ENCODE measurements around the gene SLX1A. TPM values are rescaled to one million over a fixed set of nuclear protein-coding genes. Genes with fewer than 3 reads are reported as not detected.

Gene SLX1A
- total and polyA plus RNA-seq, 3 experiments from 2014 or later = 63.6 to 70.9 (median 68.8) TPM

GRCh38 chr16:30184891-30185682, 8.6 kb upstream of the SLX1A start:
- H3K9me3 Mint-ChIP-seq = peaks cover 0 to 2% (median 0%) of the 10 kb centered on the region in 5 donors
- H3K9me3 ChIP-seq (ENCODE audit: low read length) = no peaks in the 10 kb centered on the region
- H3K27ac ChIP-seq (ENCODE audit: low read depth, low read length) = peak overlapping the region; percentile 71
- peaks cover 0 to 14% of the 10 kb centered on the region in 2 donors for H3K27me3 Mint-ChIP-seq
- peaks cover 25 to 43% (median 34%) of the 10 kb centered on the region in 3 donors for H3K4me1 Mint-ChIP-seq
- H3K36me3 ChIP-seq (ENCODE audit: insufficient read depth, low read length) = peaks cover 35% of the 10 kb centered on the region
- H3K36me3 Mint-ChIP-seq = peaks cover 12 to 43% (median 18%) of the 10 kb centered on the region in 3 donors
- H3K27ac Mint-ChIP-seq = peak overlapping the region; percentile 93 to 100 (median 96)
- DNase-seq = peak in 2 of 5 donors; percentile 20 to 27
- ChIA-PET POLR2A (interaction anchor here (0.9 to 6.2 kb wide), 9 partner anchors 13 to 485 kb away, joined by 3 to 86 read pairs (median 4); partner anchors contain the start of genes ALDOA, PAGR1, TBC1D10B and TBX6), CTCF (interaction anchor here (1.2 to 3.5 kb wide), 8 partner anchors 33 to 224 kb away, joined by 3 to 34 read pairs (median 6); partner anchors contain the start of gene TBX6)
- peak overlapping the region; percentile 94 to 100 (median 98) for H3K4me3 Mint-ChIP-seq
- H3K4me3 ChIP-seq (ENCODE audit: low read length) = peak overlapping the region; percentile 99
- no peaks in the 10 kb centered on the region for H3K27me3 ChIP-seq (ENCODE audit: insufficient read depth, low read length, poor library complexity, severe bottlenecking)
- H3K4me1 ChIP-seq (ENCODE audit: insufficient read depth, low read length) = peaks cover 33% of the 10 kb centered on the region

GRCh38 chr16:30185683-30186421, 7.8 kb upstream of the SLX1A start:
- peak; percentile 72 to 93 (median 91) for DNase-seq
- peak overlapping the region; percentile 92 to 100 (median 96) for H3K27ac Mint-ChIP-seq
- Histone ChIP-seq H3K9me3 (ENCODE audit: low read length) (no peaks in the 10 kb centered on the region), H3K4me3 (ENCODE audit: low read length) (peak overlapping the region; percentile 99), H3K4me1 (ENCODE audit: insufficient read depth, low read length) (peaks cover 33% of the 10 kb centered on the region), H3K27ac (ENCODE audit: low read depth, low read length) (peak overlapping the region; percentile 71), H3K36me3 (ENCODE audit: insufficient read depth, low read length) (peaks cover 35% of the 10 kb centered on the region), H3K27me3 (ENCODE audit: insufficient read depth, low read length, poor library complexity, severe bottlenecking) (no peaks in the 10 kb centered on the region)
- ChIA-PET CTCF (interaction anchor here (0.8 to 3.5 kb wide), 10 partner anchors 34 to 223 kb away, joined by 3 to 34 read pairs (median 5); partner anchors contain the start of gene TBX6), POLR2A (interaction anchor here (0.5 to 6.2 kb wide), 14 partner anchors 8 to 562 kb away, joined by 3 to 86 read pairs (median 3); partner anchors contain the start of genes ALDOA, PAGR1, TBC1D10B and TBX6)
- H3K27me3 Mint-ChIP-seq = peaks cover 0 to 14% of the 10 kb centered on the region in 2 donors
- H3K4me1 Mint-ChIP-seq = peaks cover 25 to 39% (median 34%) of the 10 kb centered on the region in 3 donors
- peaks cover 0 to 2% (median 0%) of the 10 kb centered on the region in 5 donors for H3K9me3 Mint-ChIP-seq
- H3K36me3 Mint-ChIP-seq = peaks cover 12 to 43% (median 18%) of the 10 kb centered on the region in 3 donors
- H3K4me3 Mint-ChIP-seq = peak overlapping the region; percentile 94 to 100 (median 98)

DNA sequence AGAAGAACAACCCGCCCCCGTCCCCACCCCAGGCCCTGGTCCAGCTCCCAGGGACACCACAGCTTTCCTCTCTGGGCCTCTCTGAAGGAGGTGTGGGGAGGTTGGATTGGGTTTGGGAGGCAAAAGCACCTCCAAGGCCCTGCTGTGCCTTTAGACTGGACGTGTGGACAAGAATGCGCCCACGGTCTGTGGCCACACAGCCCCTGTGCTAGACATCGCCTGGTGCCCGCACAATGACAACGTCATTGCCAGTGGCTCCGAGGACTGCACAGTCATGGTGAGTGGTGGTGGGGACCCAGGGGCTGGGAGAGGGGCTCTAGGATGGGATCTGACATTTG, 7.3 kb upstream of the SLX1A start:
- peak overlapping the region; percentile 93 to 100 (median 96) for H3K27ac Mint-ChIP-seq
- H3K4me1 ChIP-seq (ENCODE audit: insufficient read depth, low read length) = peaks cover 33% of the 10 kb centered on the region
- peaks cover 0 to 2% (median 0%) of the 10 kb centered on the region in 5 donors for H3K9me3 Mint-ChIP-seq
- H3K4me3 Mint-ChIP-seq = peak overlapping the region; percentile 94 to 100 (median 98)
- ChIA-PET CTCF (interaction anchor here (0.8 to 3.5 kb wide), 10 partner anchors 44 to 231 kb away, joined by 3 to 34 read pairs (median 5); partner anchors contain the start of genes TBX6 and YPEL3), POLR2A (interaction anchor here (0.5 to 6.2 kb wide), 14 partner anchors 9 to 561 kb away, joined by 3 to 86 read pairs (median 4); partner anchors contain the start of genes ALDOA, TBC1D10B, TBX6 and YPEL3)
- peaks cover 25 to 36% (median 31%) of the 10 kb centered on the region in 3 donors for H3K4me1 Mint-ChIP-seq
- H3K27me3 Mint-ChIP-seq = peaks cover 0 to 14% of the 10 kb centered on the region in 2 donors
- H3K27me3 ChIP-seq (ENCODE audit: insufficient read depth, low read length, poor library complexity, severe bottlenecking) = no peaks in the 10 kb centered on the region
- peak overlapping the region; percentile 71 for H3K27ac ChIP-seq (ENCODE audit: low read depth, low read length)
- H3K4me3 ChIP-seq (ENCODE audit: low read length) = peak overlapping the region; percentile 99
- H3K36me3 ChIP-seq (ENCODE audit: insufficient read depth, low read length) = peaks cover 35% of the 10 kb centered on the region
- H3K36me3 Mint-ChIP-seq = peaks cover 12 to 43% (median 18%) of the 10 kb centered on the region in 3 donors
- H3K9me3 ChIP-seq (ENCODE audit: low read length) = no peaks in the 10 kb centered on the region
- DNase-seq = no peak

DNA sequence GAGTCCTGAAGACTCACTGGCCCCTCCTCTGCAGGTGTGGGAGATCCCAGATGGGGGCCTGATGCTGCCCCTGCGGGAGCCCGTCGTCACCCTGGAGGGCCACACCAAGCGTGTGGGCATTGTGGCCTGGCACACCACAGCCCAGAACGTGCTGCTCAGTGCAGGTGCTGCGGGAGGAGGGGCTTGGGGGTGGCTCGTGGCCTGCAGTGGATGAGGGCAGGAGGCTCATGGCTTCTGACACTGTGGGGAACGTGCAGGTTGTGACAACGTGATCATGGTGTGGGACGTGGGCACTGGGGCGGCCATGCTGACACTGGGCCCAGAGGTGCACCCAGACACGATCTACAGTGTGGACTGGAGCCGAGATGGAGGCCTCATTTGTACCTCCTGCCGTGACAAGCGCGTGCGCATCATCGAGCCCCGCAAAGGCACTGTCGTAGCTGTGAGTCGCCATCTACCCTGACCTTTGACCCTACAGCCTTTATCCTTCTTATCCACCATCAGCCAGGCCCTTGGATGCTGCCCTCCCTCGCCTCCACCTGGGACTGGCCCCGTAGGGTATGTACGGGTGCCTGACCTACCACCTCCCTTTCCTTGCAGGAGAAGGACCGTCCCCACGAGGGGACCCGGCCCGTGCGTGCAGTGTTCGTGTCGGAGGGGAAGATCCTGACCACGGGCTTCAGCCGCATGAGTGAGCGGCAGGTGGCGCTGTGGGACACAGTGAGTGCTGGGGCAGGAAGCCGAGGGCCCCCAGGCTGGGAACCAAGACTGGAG, 6.7 kb upstream of the SLX1A start:
- H3K36me3 Mint-ChIP-seq = peaks cover 12 to 43% (median 18%) of the 10 kb centered on the region in 3 donors
- POLR2A ChIA-PET = interaction anchor here (0.6 to 6.2 kb wide), 7 partner anchors 10 to 121 kb away, joined by 5 to 86 read pairs (median 11); partner anchors contain the start of genes ALDOA, TBX6 and YPEL3
- peaks cover 24 to 35% (median 30%) of the 10 kb centered on the region in 3 donors for H3K4me1 Mint-ChIP-seq
- CTCF ChIA-PET = interaction anchor here (1.4 to 3.5 kb wide), 9 partner anchors 44 to 231 kb away, joined by 3 to 34 read pairs (median 6); partner anchors contain the start of genes TBX6 and YPEL3
- H3K27me3 ChIP-seq (ENCODE audit: insufficient read depth, low read length, poor library complexity, severe bottlenecking) = no peaks in the 10 kb centered on the region
- DNase-seq = peak; percentile 83 to 91 (median 87)
- peaks cover 35% of the 10 kb centered on the region for H3K36me3 ChIP-seq (ENCODE audit: insufficient read depth, low read length)
- peak overlapping the region; percentile 71 for H3K27ac ChIP-seq (ENCODE audit: low read depth, low read length)
- no peaks in the 10 kb centered on the region for H3K9me3 ChIP-seq (ENCODE audit: low read length)
- H3K27me3 Mint-ChIP-seq = peaks cover 0 to 14% of the 10 kb centered on the region in 2 donors
- peak overlapping the region; percentile 93 to 100 (median 96) for H3K27ac Mint-ChIP-seq
- H3K4me3 ChIP-seq (ENCODE audit: low read length) = peak overlapping the region; percentile 99
- peaks cover 31% of the 10 kb centered on the region for H3K4me1 ChIP-seq (ENCODE audit: insufficient read depth, low read length)
- H3K4me3 Mint-ChIP-seq = peak overlapping the region; percentile 94 to 100 (median 98)
- peaks cover 0 to 2% (median 0%) of the 10 kb centered on the region in 5 donors for H3K9me3 Mint-ChIP-seq

GRCh38 chr16:30187556-30187865, 6.2 kb upstream of the SLX1A start:
- peak overlapping the region; percentile 99 for H3K4me3 ChIP-seq (ENCODE audit: low read length)
- Mint-ChIP-seq H3K4me3 (peak overlapping the region; percentile 94 to 100 (median 98)), H3K27ac (peak overlapping the region; percentile 93 to 100 (median 96)), H3K27me3 (peaks cover 0 to 14% of the 10 kb centered on the region in 2 donors), H3K36me3 (peaks cover 12 to 43% (median 18%) of the 10 kb centered on the region in 3 donors), H3K9me3 (peaks cover 0 to 2% (median 0%) of the 10 kb centered on the region in 5 donors), H3K4me1 (peaks cover 18 to 29% (median 24%) of the 10 kb centered on the region in 3 donors)
- peaks cover 26% of the 10 kb centered on the region for H3K4me1 ChIP-seq (ENCODE audit: insufficient read depth, low read length)
- no peaks in the 10 kb centered on the region for H3K9me3 ChIP-seq (ENCODE audit: low read length)
- H3K27me3 ChIP-seq (ENCODE audit: insufficient read depth, low read length, poor library complexity, severe bottlenecking) = no peaks in the 10 kb centered on the region
- DNase-seq = no peak
- peaks cover 35% of the 10 kb centered on the region for H3K36me3 ChIP-seq (ENCODE audit: insufficient read depth, low read length)
- CTCF ChIA-PET = interaction anchor here (1.4 to 3.5 kb wide), 4 partner anchors 45 to 230 kb away, joined by 3 to 34 read pairs (median 13); partner anchors contain the start of genes TBX6 and YPEL3
- H3K27ac ChIP-seq (ENCODE audit: low read depth, low read length) = no peak overlapping the region
- POLR2A ChIA-PET = interaction anchor here (0.6 to 6.2 kb wide), 4 partner anchors 44 to 97 kb away, joined by 6 to 86 read pairs (median 8); partner anchors contain the start of genes TBX6 and YPEL3

DNA sequence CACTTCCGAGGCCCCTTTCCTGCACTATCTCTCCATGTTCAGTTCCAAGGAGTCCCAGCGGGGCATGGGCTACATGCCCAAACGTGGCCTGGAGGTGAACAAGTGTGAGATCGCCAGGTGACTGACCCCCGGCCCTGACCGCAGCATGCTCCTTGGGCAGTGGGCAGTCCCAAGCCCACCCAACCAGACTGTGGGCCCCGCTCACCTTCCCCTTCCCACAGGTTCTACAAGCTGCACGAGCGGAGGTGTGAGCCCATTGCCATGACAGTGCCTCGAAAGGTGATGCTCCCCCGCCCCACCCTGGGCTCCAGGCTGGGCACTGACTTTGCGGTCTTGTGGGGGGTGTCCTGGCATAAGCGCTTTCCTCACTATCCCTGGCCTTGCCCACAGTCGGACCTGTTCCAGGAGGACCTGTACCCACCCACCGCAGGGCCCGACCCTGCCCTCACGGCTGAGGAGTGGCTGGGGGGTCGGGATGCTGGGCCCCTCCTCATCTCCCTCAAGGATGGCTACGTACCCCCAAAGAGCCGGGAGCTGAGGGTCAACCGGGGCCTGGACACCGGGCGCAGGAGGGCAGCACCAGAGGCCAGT, 5.6 kb upstream of the SLX1A start:
- H3K4me3 ChIP-seq (ENCODE audit: low read length) = no peak overlapping the region
- ChIA-PET POLR2A (interaction anchor here (2.0 to 6.2 kb wide), 3 partner anchors 45 to 94 kb away, joined by 6 to 86 read pairs (median 6); partner anchors contain the start of genes TBX6 and YPEL3), CTCF (interaction anchor here (1.4 to 3.5 kb wide), 4 partner anchors 45 to 230 kb away, joined by 3 to 34 read pairs (median 13); partner anchors contain the start of genes TBX6 and YPEL3)
- peaks cover 23% of the 10 kb centered on the region for H3K4me1 ChIP-seq (ENCODE audit: insufficient read depth, low read length)
- no peaks in the 10 kb centered on the region for H3K9me3 ChIP-seq (ENCODE audit: low read length)
- H3K27ac ChIP-seq (ENCODE audit: low read depth, low read length) = no peak overlapping the region
- Mint-ChIP-seq H3K27me3 (peaks cover 0 to 14% of the 10 kb centered on the region in 2 donors), H3K36me3 (peaks cover 12 to 43% (median 18%) of the 10 kb centered on the region in 3 donors), H3K9me3 (peaks cover 0 to 2% (median 0%) of the 10 kb centered on the region in 5 donors), H3K27ac (peak overlapping the region in 6 of 8 donors; percentile 17 to 100 (median 70)), H3K4me3 (peak overlapping the region in 6 of 7 donors; percentile 28 to 76 (median 50)), H3K4me1 (peaks cover 15 to 26% (median 23%) of the 10 kb centered on the region in 3 donors)
- peaks cover 35% of the 10 kb centered on the region for H3K36me3 ChIP-seq (ENCODE audit: insufficient read depth, low read length)
- no peaks in the 10 kb centered on the region for H3K27me3 ChIP-seq (ENCODE audit: insufficient read depth, low read length, poor library complexity, severe bottlenecking)
- DNase-seq = no peak

Measured in CD8-positive, alpha-beta memory T cell (primary cell).